GM18861 (cell line): Measurements from ENCODE around the gene LHX1.

Source experiments
- ATAC-seq: cut with Tn5 transposase; IDR thresholded peaks from one replicate; pipeline ENCODE4 v1.9.1; 2021; ENCODE audit not compliant: unreplicated experiment

The LHX1 gene

GRCh38 chr17:36937959-36938565, 787 bp downstream of the LHX1 start:
- no peak for ATAC-seq

DNA sequence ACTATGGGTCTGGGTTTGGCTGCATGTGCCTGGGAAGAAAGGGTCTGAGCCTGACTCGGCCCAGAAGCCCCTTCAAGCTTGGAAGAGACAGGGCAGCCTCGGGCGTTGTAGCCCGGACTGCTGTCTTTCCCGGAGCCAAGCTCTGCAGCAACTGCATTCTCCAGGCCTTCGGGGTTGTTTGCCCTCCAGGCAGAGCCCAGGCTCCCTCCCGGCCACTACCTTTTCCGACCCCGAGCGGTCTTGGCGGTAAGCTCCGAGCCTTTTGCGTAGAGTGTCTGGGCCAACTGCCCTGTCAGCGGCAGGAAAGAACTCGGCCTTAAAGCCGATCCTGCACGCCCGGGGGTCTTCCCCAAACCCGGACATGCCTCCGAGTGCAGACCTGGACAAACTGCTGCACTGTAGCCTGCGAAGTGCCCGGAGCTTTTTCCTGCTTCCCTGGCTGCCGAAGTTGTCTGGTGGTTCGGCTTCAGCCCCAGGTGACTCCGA, 1.3 kb downstream of the LHX1 start:
- ATAC-seq = no peak

DNA sequence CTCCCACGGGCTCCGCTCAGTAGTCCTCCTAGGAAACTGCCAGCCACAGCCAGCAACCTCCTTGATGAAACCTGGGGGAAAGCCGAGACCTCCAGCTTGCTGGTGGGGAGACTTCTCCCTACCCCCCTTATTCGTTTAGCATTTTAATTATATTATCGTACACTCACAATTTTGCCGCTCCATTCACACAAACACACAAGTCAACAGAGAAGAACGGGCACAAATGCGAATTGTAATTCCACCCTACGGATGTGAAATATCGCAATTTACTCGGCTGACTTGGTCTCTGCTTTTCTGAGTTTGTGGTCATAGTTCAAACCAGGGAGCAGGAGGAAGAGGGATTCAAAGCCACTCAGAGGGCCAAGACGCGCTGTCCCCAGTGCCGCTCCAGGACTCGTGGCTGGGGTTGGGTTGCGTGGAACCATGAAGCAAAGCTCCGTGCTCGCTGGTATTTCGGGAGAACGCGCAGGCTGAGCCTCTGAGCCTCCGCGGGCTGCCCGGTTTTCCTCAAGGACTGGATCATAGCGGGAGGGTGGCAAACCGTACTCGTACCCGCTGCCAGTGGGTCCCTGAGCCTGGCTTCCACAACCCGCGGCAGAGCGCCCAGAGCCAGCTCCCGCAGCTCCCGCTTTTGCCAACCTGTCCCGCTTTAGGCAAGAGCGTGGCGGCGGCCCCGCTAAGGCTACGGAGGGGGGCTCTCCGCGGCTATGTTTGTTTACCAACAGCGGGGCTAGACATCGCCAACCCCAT, 2.0 kb downstream of the LHX1 start:
- ATAC-seq = no peak

- no peak for ATAC-seq
Measured at GRCh38 chr17:36939802-36940312, 2.6 kb downstream of the LHX1 start.

GRCh38 chr17:36940313-36941264, 3.3 kb downstream of the LHX1 start:
- no peak for ATAC-seq

DNA sequence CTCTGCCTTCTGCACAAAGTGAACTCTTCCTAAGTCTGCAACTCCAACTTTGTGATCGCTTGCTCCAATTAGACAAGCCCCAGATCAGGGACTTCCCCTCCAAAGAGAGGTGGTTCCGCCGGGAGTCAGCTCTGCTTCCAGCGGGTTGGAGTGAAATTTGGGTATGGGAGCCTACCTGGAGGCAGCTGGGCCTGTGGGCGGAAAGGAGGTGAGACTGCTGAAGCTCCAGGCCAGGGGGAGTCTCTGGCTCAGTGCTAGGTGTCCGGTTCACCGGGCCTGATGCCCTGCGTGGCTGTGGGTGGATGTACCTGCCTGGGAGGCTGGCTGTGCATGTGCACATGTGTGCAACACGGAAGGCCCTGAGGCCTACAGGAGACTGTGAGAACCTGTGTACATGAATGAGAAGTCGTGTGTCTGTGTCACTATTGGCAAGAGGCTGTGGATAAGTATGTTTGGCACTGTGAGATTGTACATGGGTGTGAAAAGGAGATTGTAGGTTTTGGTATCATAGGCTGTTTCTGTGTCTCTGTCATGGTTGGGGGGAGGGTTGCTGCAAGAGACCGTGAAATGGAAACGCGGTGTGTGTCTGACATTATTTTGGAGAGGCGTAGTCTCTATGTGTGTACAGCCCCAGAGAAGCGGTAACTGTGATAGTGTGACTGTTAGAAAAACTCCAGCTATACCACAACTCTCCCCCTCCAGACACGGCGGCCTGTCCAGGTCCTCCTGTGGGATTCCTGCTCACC, 4.2 kb downstream of the LHX1 start:
- ATAC-seq = no peak

- no peak for ATAC-seq
Measured at GRCh38 chr17:36942019-36942599, 4.8 kb downstream of the LHX1 start.

- ATAC-seq = no peak
Measured at GRCh38 chr17:36942631-36943125, 5.4 kb downstream of the LHX1 start.

- ATAC-seq = no peak
Measured at GRCh38 chr17:36943250-36944191, 6.2 kb downstream of the LHX1 start.

GRCh38 chr17:36944553-36944952, 7.3 kb downstream of the LHX1 start:
- ATAC-seq = no peak

GRCh38 chr17:36945140-36945539, 7.9 kb downstream of the LHX1 start:
- ATAC-seq = no peak

DNA sequence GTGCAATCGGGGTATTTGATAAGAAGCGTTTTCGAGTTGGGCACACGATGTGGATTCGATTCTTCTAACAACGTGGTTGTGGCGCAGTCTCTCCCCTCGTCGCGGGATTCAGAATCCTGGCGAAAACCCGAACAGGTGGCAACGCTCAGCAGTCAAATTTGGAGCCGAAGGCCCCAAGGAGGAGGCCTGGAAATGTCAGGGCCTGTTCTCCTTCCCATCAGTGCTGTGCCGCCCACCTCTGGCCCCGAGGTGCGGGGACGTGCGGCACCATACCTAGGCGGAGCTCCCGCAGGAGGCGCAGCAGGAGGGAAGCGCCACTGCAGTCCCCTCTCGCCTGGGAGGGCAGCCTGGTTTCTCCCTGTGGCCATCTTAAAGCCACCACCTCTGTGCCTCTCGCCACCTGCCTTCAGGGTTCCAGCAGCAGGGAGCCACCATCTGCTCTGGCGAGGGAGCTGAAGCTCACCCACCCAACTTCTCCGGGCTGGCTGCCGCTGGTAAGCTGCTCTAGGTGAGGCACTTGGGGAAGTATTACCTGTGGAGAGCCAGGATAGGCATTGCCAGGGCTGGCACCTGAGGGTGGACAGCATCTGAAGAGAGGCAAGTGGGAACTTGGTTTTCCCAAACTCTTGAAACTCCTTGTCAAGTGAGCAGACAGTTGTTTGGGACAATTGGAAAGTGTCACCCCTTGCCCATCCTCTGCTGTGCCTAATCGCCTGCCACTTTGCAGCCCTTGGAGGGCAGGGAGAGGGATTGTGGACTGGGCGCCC, 8.9 kb downstream of the LHX1 start:
- no peak for ATAC-seq

DNA sequence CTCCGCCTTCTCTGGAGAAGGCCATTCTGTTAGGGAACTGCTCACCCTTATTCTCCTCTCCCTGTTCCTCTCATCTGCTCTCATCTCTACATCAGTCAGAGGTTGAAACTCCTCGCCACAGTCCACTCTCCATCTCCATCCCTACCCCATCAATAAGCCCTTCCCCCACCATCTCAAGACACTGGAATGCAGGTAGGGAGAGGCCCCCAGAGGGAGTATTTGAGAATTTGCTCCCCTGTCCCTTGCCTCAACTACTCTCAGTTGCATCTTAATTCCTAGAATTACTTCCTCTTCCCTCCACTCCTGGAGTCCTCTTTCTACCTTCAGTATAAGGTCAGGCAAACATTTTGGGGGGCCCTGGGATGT, 9.4 kb downstream of the LHX1 start:
- no peak for ATAC-seq

GRCh38 chr17:36947922-36948716, 10.8 kb downstream of the LHX1 start:
- ATAC-seq = no peak

DNA sequence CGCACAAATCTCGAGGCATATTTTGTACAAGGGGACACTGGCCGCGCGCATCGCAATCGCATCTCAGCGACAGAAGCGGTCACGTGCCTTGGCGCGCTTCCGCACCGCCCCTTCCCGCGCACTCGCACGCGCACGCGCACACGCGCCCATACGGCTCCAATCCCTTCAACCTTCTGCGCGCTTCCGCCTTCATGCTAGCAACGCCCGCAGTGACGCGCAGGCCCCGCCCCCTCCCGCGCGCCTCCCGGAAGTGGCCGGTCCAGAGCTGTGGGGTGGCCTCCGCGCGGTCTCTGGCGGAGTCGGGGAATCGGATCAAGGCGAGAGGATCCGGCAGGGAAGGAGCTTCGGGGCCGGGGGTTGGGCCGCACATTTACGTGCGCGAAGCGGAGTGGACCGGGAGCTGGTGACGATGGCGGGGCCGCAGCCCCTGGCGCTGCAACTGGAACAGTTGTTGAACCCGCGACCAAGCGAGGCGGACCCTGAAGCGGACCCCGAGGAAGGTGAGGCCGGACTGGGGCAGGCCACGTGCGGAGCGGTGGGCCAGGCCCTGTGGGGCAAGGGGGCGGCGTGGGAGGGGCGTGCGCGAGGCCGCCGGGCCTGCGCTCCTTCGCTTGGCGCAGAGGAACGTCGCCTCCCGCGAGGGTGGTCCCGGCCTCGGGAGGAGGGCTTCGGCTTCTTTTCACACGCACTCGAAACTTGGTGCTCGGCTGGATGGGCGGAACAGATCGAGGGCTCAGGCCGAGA, 11.6 kb downstream of the LHX1 start, which contains the start of gene AATF:
Gene AATF (plus strand): TSS at position 238 of the 744 bp plus-strand sequence. CDS start 172 bp downstream, at position 410.
- ATAC-seq = peak; percentile 80

GRCh38 chr17:36949461-36949927, 12.2 kb downstream of the LHX1 start:
- peak; percentile 16 for ATAC-seq
